HG02588 (cell line): Measurements from ENCODE around the gene SAPCD2.
"Not testable (repeated sequence)": the region's sequence is repeated elsewhere in the genome, so short reads cannot be mapped to it uniquely, and the experiment has no call there.

ENCODE experiments used
- ATAC-seq: cut with Tn5 transposase; IDR thresholded peaks from one replicate; pipeline ENCODE4 v1.9.1; 2021; ENCODE audit warnings: mild to moderate bottlenecking, moderate library complexity; ENCODE audit not compliant: unreplicated experiment

The SAPCD2 gene

DNA sequence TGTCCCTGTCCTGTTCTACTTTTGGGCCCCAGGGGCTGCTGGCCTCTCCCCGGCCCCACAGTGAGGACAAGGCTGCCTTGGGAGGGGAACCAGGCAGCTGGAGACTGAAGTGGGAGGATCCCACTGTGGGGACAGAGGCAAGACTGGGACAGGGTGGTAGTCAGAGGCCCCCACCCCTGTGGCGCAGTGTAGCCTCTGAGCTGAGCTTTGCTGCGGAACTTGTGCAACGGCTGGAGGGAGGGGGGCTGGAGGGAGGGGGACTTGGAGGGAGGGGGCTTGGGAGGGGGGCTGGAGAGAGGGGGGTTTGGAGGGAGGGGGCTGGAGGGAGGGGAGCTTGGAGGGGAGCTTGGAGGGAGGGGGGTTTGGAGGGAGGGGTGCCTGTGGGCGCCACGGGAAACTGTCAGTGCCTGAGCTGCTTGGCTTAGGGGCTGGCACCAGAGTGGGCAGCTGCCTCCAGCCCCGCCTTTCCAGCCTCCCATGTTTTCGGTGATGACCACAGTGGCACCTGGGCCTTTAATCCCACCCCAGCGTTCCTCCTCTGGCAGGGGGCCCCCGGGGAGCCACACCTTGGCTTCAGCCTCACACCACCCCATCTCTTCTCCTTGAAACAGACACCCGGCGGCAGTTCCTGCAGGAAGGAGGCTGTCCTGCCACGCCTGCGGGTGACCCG, 36.2 kb downstream of the SAPCD2 start:
- ATAC-seq: no peak

GRCh38 chr9:137033481-137033880, 36.9 kb downstream of the SAPCD2 start:
- ATAC-seq: not testable (repeated sequence)

GRCh38 chr9:137032858-137033257, 37.5 kb downstream of the SAPCD2 start:
- no peak for ATAC-seq

GRCh38 chr9:137031904-137032640, 38.3 kb downstream of the SAPCD2 start, which contains the start of gene FUT7:
Gene FUT7, minus strand, starts transcription at chr9:137032088. Its CDS starts 97 bp downstream, at chr9:137031991.
- no peak for ATAC-seq

DNA sequence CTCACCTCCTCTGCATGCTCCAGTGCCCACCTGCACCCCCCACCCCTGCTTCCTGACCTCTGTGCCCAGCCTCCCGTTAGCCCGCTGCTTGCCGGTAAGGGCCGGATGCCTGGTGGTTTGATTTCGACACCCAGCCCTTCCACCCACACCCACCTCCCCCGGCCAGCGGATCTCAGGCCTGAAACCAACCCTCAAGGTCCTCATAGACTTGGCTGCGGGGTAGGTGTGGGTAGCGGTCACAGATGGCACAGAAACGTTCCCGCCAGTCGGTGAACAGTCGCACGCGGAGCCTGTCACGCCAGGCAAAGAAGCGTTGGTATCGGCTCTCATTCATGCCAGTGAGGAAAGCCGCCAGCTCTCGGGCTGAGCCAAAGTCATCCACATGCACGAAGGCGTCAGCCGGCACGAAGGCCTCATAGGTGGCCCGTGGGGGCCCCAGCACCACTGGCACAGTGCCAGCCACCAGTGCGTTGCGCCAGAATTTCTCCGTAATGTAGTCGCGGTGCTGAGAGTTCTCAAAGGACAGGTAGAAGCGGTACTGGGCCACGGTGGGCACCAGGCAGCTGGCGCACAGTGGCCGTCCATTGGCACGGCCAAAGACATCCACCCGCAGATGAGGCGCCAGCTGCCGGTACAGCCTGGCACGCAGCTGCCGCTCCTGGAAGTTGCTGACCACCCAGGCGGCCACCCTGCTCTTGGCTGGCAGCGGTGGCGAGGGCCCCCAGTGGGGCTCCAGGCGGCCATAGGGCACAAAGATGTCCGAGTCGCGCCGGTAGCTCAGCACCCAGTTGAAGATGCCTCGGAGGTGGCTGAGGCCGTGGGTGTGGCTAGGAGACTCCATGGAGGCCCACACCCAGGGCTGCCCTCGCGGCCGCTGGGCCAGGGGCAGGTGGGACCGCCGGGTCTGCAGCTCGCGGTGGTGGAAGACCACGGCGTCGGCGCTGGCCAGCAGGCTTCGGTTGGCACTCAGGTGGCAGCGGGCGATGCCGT, 39.5 kb downstream of the SAPCD2 start:
- ATAC-seq: no peak

DNA sequence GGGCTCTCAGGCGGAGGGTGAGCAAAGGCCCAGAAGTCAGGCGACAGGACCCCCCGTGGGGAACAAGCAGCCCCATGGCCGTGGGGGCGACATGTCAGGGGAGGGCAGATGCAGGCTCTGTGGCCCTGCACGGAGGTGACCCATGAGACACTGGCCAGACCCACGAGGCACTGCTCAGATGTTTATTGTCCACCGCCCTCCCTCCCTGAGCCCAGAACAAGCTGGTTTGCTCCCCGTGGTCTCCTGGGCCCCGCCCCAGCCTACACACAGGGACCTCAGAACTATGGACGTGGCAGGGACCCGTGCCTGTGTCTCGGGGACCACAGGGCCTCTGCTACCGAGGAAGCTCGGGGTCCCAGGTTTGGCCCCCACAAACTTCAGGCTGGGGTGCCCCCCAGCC, 40.4 kb downstream of the SAPCD2 start:
- no peak for ATAC-seq

DNA sequence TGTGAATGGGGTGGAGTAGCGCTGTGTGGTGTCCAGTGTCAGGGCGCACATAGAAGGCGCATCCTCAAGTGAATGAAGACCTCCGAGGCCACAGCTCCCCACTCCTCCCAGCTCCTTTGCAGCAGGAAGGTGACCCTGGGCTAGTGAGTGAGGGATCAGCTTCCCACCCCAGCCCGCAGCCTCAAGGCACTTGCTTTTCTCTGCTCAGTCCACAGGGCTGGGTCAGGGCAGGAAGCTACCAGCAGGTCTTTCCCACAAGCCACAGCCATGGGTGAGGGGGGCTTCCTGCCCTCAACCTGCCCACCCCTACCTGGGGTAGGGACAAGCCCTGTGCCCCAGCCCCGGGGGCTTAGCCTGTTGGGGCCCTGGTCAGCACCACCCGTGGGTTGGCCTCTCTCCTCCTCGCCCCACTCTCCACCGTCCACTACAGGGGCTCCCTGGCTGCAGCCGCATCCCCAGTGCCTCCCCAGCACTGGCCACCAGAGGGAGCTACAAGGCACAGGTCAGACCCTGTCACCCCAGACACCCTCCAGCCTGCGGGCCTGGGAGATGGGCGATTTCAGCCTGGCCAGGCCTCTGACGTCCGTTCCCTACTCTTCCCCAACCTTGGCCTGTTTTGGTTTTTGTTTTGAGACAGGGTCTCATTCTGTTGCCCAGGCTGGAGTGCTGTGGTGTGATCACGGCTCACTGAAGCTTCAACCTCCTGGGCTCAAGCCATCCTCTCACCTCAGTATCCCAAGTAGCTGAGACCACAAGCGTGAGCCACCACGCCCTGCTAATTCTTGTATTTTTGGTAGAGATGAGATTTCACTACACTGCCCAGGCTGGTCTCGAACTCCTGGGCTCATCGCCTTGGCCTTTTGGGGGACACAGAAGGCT, 41.1 kb downstream of the SAPCD2 start:
- no peak for ATAC-seq

DNA sequence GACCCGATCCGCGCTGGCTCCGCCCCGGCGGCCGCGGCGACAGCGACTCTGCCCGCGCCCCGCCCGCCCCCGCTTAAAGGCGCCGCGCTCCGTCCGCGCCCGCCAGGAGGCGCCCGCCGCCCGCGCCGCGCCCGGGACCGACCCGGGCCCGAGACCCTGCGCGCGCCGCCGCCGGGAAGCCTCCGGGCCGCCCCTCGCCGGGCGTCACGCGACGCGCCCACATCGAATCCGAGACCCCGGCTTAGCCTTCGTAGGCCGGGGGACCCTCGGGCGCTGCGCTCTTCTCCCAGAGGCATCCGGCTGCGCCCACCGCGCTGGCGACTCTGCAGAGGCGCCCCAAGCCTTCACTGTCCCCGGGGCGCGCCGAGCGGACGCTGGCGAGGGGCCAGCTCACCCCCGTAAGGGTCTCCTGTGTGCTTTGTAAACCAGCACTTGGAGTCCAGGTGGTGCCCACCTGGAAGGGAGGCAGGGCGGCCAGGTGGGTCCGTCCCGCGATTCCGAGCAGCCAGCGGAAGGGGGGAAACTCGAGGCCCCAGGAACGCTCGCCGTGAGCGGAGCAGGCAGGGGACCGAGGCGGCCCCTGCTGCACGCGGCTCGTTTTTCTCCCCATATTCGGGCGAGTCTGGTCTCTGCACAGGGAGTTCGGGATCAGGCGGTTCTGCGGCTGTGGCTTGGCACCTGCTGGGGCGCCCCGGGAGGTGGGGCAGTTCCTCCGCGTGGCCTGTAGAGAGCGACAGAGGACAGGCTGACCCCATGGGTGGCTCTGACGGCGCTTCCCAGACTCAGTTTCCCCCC, 41.9 kb downstream of the SAPCD2 start:
- peak; percentile 43 for ATAC-seq

- ATAC-seq: no peak
Measured at GRCh38 chr9:137027369-137028262, 42.7 kb downstream of the SAPCD2 start, which contains the start of gene ABCA2. Gene ABCA2, minus strand, starts transcription at chr9:137028237. Its CDS starts 97 bp downstream, at chr9:137028140.

DNA sequence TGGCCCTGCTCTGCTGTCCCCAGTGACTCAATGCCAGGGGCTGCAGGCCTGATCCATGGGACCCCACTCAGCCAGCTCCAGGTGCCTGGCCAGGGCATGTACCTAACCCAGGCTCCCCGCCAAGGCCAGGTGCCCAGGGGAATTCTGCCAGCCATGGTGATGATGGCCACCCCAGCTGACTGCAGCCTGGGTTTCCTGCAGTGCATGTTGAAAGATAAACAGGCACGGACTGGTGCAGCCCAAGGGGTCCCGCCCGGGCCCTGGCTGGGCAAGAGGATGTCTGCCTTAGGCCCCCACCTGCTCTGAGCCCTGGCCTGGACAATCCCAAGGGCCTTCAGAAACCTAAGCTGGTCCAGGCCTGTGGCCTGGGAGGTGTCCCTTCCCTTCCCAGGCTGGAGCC, 43.5 kb downstream of the SAPCD2 start:
- ATAC-seq: no peak

GRCh38 chr9:137026384-137026783, 44.0 kb downstream of the SAPCD2 start:
- no peak for ATAC-seq

- no peak for ATAC-seq
Measured at GRCh38 chr9:137025517-137025966, 44.8 kb downstream of the SAPCD2 start.

- no peak for ATAC-seq
Measured at GRCh38 chr9:137023583-137023991, 46.8 kb downstream of the SAPCD2 start.

DNA sequence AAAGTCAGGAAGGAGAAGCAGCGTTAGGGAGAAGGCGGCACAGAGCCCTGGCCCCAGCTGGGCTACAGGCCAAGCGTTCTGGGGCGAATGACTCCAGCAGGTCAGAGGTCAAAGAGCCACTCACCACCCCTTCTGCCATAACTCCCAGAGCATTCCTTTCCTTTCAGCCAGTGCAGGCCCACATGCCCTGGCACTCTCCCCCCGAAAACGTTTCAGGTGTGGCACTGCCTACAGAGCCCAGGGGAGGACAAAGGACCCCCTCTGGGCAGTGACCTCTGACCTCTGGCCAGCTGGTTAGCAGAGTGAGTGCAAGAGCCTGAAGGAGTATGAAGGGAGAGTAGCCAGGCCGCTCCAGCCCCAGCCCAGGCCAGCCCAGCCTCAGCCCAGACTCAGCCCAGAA, 47.2 kb downstream of the SAPCD2 start:
- ATAC-seq: no peak

DNA sequence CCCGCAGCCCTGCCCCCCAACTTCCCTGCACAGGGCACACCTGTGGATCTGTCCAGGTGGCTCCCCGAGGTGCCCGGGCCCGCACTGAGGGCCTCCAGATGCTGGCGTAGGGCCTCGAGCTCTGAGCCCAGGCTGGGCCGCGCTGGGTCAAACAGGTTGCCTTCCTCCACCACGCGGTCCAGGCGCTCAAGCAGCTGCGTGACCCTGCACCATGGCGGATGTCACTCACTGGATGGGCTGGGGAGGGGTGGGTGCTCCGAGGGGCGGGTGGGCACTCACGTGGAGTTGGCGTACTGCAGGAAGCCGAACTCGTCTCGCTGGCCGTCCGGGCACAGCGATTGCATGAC, 47.7 kb downstream of the SAPCD2 start:
- ATAC-seq: no peak

- no peak for ATAC-seq
Measured at GRCh38 chr9:137021979-137022661, 48.2 kb downstream of the SAPCD2 start.

- no peak for ATAC-seq
Measured at GRCh38 chr9:137021568-137021978, 48.8 kb downstream of the SAPCD2 start.
